HEK293 (cell line): Measurements from ENCODE around the gene GDAP1L1.
A peak's percentile ranks its signal among the peaks of the same experiment; 100 is the strongest.
"Not testable (repeated sequence)": the region's sequence is repeated elsewhere in the genome, so short reads cannot be mapped to it uniquely, and the experiment has no call there.

Experiments used
- CTCF ChIA-PET: fragments of 350-600 bp; formaldehyde crosslinking; extraction: SDS; loops from one replicate; lab custom pipeline; 2021; ENCODE audit warnings: antibody characterized with exemption; lab: Yijun Ruan, JAX
- POLR2A ChIA-PET: fragments of 300-600 bp; formaldehyde crosslinking; extraction: SDS; loops from one replicate; lab custom pipeline; 2020; ENCODE audit warnings: antibody characterized with exemption, inconsistent platforms; lab: Yijun Ruan, JAX
- H3K27ac ChIP-seq: fragments of 200-500 bp; sonication (Bioruptor generic); 2 replicates; pipeline ENCODE4 v1.5.1; 2014; ENCODE audit warnings: low read depth, low read length, control low read depth, inconsistent platforms; ENCODE audit errors: extremely low read depth
- H3K36me3 ChIP-seq, 2 experiments: fragments of 200-500 bp in 1 of 2; sonication (Bioruptor generic) in 1 of 2; 1 replicate in 1 of 2; 2 replicates in 1 of 2; pipeline ENCODE4 v1.5.1; 2014 to 2017; ENCODE audit warnings: inconsistent platforms in 2 of 2, low read length in 2 of 2; ENCODE audit not compliant: control insufficient read depth in 2 of 2, insufficient read depth in 1 of 2
- H3K4me1 ChIP-seq: fragments of 200-500 bp; sonication (Bioruptor generic); 2 replicates; pipeline ENCODE4 v1.5.1; 2014; ENCODE audit warnings: mild to moderate bottlenecking, low read length, inconsistent platforms; ENCODE audit not compliant: control insufficient read depth, insufficient read depth
- H3K4me3 ChIP-seq: 2 replicates; pipeline ENCODE4 v1.5.1; 2011; ENCODE audit warnings: low read depth, mild to moderate bottlenecking, control low read depth, low read length, moderate library complexity
- H3K9me3 ChIP-seq: fragments of 200-500 bp; sonication (Bioruptor generic); 2 replicates; pipeline ENCODE4 v1.5.1; 2014; ENCODE audit warnings: low read depth, low read length, inconsistent platforms; ENCODE audit not compliant: control insufficient read depth, insufficient read depth
- HOXA7 ChIP-seq: sonication (generic); formaldehyde crosslinking; IDR thresholded peaks from 2 replicates; pipeline ENCODE4 v1.8.1; 2022; ENCODE audit warnings: missing genetic modification reagents, borderline replicate concordance
- REST ChIP-seq: fragments of 450-650 bp; formaldehyde crosslinking; IDR thresholded peaks from 2 replicates; pipeline ENCODE4 v1.5.1; 2016; ENCODE audit warnings: missing biosample characterization, missing genetic modification characterization
- SP3 ChIP-seq: fragments of 450-650 bp; formaldehyde crosslinking; IDR thresholded peaks from 2 replicates; pipeline ENCODE4 v1.5.1; 2016; ENCODE audit warnings: missing biosample characterization, missing genetic modification characterization
- ZBTB17 ChIP-seq: fragments of 450-650 bp; formaldehyde crosslinking; IDR thresholded peaks from 2 replicates; pipeline ENCODE4 v1.5.1; 2016; ENCODE audit warnings: missing biosample characterization, missing genetic modification characterization
- ZIC2 ChIP-seq: fragments of 450-650 bp; formaldehyde crosslinking; IDR thresholded peaks from 2 replicates; pipeline ENCODE4 v1.5.1; 2016; ENCODE audit warnings: missing biosample characterization, missing genetic modification characterization
- ZNF324 ChIP-seq: fragments of 450-650 bp; formaldehyde crosslinking; IDR thresholded peaks from 2 replicates; pipeline ENCODE4 v1.5.1; 2016; ENCODE audit warnings: missing biosample characterization, missing genetic modification characterization
- ZNF366 ChIP-seq: fragments of 450-650 bp; formaldehyde crosslinking; conservative IDR thresholded peaks from 2 replicates; pipeline ENCODE4 v1.5.1; 2016; ENCODE audit warnings: missing biosample characterization, missing genetic modification characterization
- ZNF404 ChIP-seq: fragments of 450-650 bp; formaldehyde crosslinking; IDR thresholded peaks from 2 replicates; pipeline ENCODE4 v1.5.1; 2017; ENCODE audit warnings: missing biosample characterization, missing genetic modification characterization
- ZNF423 ChIP-seq: fragments of 450-650 bp; formaldehyde crosslinking; IDR thresholded peaks from 2 replicates; pipeline ENCODE4 v1.5.1; 2016; ENCODE audit warnings: missing biosample characterization, missing genetic modification characterization
- ZNF654 ChIP-seq: fragments of 450-650 bp; formaldehyde crosslinking; IDR thresholded peaks from 2 replicates; pipeline ENCODE4 v1.5.1; 2016; ENCODE audit warnings: low read depth, missing biosample characterization, missing genetic modification characterization
- ZNF658 ChIP-seq: fragments of 450-650 bp; formaldehyde crosslinking; IDR thresholded peaks from 2 replicates; pipeline ENCODE4; 2016; ENCODE audit warnings: missing biosample characterization, missing genetic modification characterization
- ZNF747 ChIP-seq: fragments of 450-650 bp; formaldehyde crosslinking; IDR thresholded peaks from 2 replicates; pipeline ENCODE4 v1.5.1; 2016; ENCODE audit warnings: missing biosample characterization, missing genetic modification characterization
- ZNF76 ChIP-seq: fragments of 450-650 bp; formaldehyde crosslinking; IDR thresholded peaks from 2 replicates; pipeline ENCODE4; 2016; ENCODE audit warnings: low read depth, missing biosample characterization, missing genetic modification characterization, borderline replicate concordance
- ZNF830 ChIP-seq: fragments of 450-650 bp; IDR thresholded peaks from 2 replicates; pipeline ENCODE4 v1.5.0; 2018; ENCODE audit warnings: missing biosample characterization, missing genetic modification characterization, low read depth, mild to moderate bottlenecking, moderate library complexity
- ZNF837 ChIP-seq: fragments of 450-650 bp; formaldehyde crosslinking; IDR thresholded peaks from 2 replicates; pipeline ENCODE4 v1.5.1; 2016; ENCODE audit warnings: missing biosample characterization, missing genetic modification characterization
- ZSCAN4 ChIP-seq: fragments of 450-650 bp; formaldehyde crosslinking; IDR thresholded peaks from 2 replicates; pipeline ENCODE4 v1.5.1; 2017; ENCODE audit warnings: missing biosample characterization, missing genetic modification characterization
- TF ChIP-seq, protein P1 (sequence below): fragments of 450-650 bp; formaldehyde crosslinking; IDR thresholded peaks from 2 replicates; pipeline ENCODE4 v1.5.1; 2016; ENCODE audit warnings: missing biosample characterization, missing genetic modification characterization
- TF ChIP-seq, protein P2 (sequence below): fragments of 450-650 bp; formaldehyde crosslinking; IDR thresholded peaks from 2 replicates; pipeline ENCODE4 v1.5.1; 2016; ENCODE audit warnings: missing biosample characterization, missing genetic modification characterization, borderline replicate concordance

The GDAP1L1 gene

DNA sequence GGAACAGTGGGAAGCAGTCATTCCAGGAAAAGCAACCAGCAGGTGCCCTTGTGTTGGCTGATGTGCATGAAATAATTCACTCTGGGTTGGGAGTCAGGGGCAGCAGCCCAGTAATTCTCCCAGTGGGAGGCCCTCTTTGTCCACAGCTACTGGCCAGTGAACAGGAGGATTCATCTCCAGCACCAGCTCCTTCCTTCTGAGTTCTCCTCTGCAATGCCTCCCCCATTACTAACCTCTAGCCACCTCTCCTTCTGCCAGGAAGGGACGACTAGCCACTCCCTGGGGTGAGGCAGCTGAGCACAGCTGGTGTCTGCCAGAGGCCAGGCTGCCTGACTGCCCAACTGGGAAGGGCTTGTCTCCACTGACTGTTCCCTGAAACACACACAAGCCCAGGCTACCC lies 77.2 kb downstream of the GDAP1L1 start:
- Histone ChIP-seq H3K4me3 (no peak overlapping the region), H3K36me3 (no peaks in the 10 kb centered on the region), H3K27ac (no peak overlapping the region), H3K4me1 (no peaks in the 10 kb centered on the region), H3K9me3 (no peaks in the 10 kb centered on the region)
- ChIA-PET POLR2A (interaction anchor here (0.5 kb wide), 1 partner anchor 59 kb away, joined by 4 read pairs; no protein-coding TSS in a partner anchor), CTCF (interaction anchor here (0.7 to 4.4 kb wide), 2 partner anchors 12 to 286 kb away, joined by 3 to 26 read pairs; partner anchors contain the start of gene FITM2)
- TF ChIP-seq ZIC2 (tag by site-specific recombination) (peak; percentile 86), REST (tag by site-specific recombination) (no peak), ZNF658 (no peak)

DNA sequence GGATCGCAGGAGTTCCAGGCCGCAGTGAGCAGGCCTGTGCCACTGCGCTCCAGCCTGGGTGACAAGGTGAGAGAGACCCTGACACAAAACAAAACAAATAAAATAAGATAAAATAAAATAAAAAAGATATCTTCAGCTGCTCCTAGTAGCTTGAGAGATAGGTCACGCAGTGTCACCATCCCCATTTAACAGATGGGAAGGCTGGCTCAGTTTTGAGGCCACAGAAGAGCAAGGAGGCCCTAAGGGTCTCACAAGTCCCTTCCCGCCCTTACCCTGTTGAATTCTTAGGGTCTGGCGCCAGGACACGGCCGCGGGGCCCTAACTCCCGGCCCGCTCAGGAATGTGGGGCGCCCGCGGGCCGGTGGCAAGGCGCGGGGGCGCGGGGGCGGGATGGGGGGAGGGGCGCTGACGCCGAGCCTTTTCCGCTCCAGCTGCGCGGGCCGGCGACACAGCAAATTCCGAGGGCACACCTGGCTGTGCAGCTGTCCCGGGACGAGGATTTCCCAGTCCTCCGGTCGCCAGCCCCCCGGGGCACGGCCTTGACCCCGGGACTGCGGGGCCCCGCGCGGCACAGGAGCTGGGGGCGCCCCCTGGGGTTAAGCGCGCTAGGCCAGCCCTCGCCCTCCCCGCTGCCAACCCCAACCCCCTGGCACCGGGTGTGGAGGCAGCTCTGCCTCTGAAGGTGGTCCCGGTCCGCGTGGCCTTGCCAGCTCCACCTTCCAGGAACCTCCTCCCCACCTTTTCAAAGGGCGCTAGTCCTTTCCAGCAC lies 79.5 kb downstream of the GDAP1L1 start:
- TF ChIP-seq ZNF830 (tag by site-specific recombination) (no peak), ZNF404 (tag by site-specific recombination) (no peak), ZNF324 (tag by site-specific recombination) (no peak), SP3 (tag by site-specific recombination) (no peak), ZSCAN4 (no peak), HOXA7 (CRISPR knock-in tag) (no peak), ZNF423 (tag by site-specific recombination) (no peak), ZNF747 (tag by site-specific recombination) (no peak), ZNF654 (tag by site-specific recombination) (no peak), ZNF837 (tag by site-specific recombination) (no peak), ZNF76 (tag by site-specific recombination) (no peak), ZNF366 (tag by site-specific recombination) (no peak), ZBTB17 (tag by site-specific recombination) (no peak)
- TF ChIP-seq, protein P1, sequence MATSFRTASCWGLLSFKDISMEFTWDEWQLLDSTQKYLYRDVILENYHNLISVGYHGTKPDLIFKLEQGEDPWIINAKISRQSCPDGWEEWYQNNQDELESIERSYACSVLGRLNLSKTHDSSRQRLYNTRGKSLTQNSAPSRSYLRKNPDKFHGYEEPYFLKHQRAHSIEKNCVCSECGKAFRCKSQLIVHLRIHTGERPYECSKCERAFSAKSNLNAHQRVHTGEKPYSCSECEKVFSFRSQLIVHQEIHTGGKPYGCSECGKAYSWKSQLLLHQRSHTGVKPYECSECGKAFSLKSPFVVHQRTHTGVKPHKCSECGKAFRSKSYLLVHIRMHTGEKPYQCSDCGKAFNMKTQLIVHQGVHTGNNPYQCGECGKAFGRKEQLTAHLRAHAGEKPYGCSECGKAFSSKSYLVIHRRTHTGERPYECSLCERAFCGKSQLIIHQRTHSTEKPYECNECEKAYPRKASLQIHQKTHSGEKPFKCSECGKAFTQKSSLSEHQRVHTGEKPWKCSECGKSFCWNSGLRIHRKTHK, result no peak
- TF ChIP-seq, protein P2, sequence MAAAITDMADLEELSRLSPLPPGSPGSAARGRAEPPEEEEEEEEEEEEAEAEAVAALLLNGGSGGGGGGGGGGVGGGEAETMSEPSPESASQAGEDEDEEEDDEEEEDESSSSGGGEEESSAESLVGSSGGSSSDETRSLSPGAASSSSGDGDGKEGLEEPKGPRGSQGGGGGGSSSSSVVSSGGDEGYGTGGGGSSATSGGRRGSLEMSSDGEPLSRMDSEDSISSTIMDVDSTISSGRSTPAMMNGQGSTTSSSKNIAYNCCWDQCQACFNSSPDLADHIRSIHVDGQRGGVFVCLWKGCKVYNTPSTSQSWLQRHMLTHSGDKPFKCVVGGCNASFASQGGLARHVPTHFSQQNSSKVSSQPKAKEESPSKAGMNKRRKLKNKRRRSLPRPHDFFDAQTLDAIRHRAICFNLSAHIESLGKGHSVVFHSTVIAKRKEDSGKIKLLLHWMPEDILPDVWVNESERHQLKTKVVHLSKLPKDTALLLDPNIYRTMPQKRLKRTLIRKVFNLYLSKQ (tag by site-specific recombination), result no peak

DNA sequence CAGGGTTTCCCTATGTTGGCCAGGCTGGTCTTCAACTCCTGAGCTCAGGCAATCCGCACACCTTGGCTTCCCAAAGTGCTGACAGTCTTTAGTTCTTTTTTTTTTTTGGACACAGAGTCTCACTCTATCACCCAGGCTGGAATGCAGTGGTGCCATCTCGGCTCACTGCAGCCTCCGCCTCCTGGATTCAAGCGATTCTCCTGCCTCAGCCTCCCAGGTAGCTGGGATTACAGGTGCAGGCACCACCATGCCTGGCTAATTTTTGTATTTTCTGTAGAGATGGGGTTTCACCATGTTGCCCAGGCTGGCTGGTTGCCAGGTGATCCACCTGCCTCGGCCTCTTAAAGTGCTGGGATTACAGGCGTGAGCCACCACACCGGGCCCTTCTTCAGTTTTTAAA lies 80.6 kb downstream of the GDAP1L1 start:
- H3K4me3 ChIP-seq, H3K4me1 ChIP-seq, H3K27ac ChIP-seq, H3K36me3 ChIP-seq, H3K9me3 ChIP-seq, POLR2A ChIA-PET: not testable (repeated sequence)
- CTCF ChIA-PET, result interaction anchor here (1.3 kb wide), 1 partner anchor 17 kb away, joined by 8 read pairs; the partner anchor contains the start of gene FITM2

More for the DNA sequence above, 79.5 kb downstream of the GDAP1L1 start:
- Histone ChIP-seq H3K27ac (no peak overlapping the region), H3K4me1 (no peaks in the 10 kb centered on the region), H3K9me3 (no peaks in the 10 kb centered on the region), H3K4me3 (no peak overlapping the region), H3K36me3 (no peaks in the 10 kb centered on the region)
- ChIA-PET POLR2A (interaction anchor here (0.6 kb wide), 1 partner anchor 720 kb away, joined by 3 read pairs; no protein-coding TSS in a partner anchor), CTCF (no interaction called here)
